HepG2 (cell line): ENCODE measurements around the gene DNAL4. TPM values are rescaled to one million over a fixed set of nuclear protein-coding genes. Genes with fewer than 3 reads are reported as not detected.

ENCODE experiments used
- ATAC-seq: fragments of 200-7000 bp; cut with Tn5 transposase; 3 replicates; pipeline ENCODE4 v1.9.1; 2020; ENCODE audit warnings: mild to moderate bottlenecking, moderate library complexity
- BruUV-seq: library from RNA; stranded (reverse); fragments of 400-500 nt; replicated peaks from 2 replicates; lab custom pipeline; 2021; lab: Mats Ljungman, UMichigan
- CTCF ChIA-PET: fragments of 300-600 bp; formaldehyde crosslinking; extraction: SDS; loops from one replicate; lab custom pipeline; 2021; ENCODE audit warnings: low total read pairs, inconsistent platforms, low intra/inter-chr PET ratio; lab: Yijun Ruan, JAX
- POLR2A ChIA-PET: fragments of 350-600 bp; sonication (Branson Sonifier 250); formaldehyde crosslinking; loops from one replicate; lab custom pipeline; 2020; ENCODE audit warnings: antibody characterized with exemption, inconsistent platforms; lab: Yijun Ruan, JAX
- DNase-seq: peaks from one replicate; pipeline ENCODE4 v3.0.0-alpha.2; 2015; ENCODE audit warnings: low spot score
- FAIRE-seq: peaks from 3 replicates; lab custom pipeline; 2011; peaks lifted over from hg19 to GRCh38; lab: Jason Lieb, UNC
- H2AFZ ChIP-seq: one replicate; pipeline ENCODE4 v1.6.1; 2011; ENCODE audit warnings: low read length, inconsistent platforms
- H3K27ac ChIP-seq: fragments of 300-600 bp; 3 replicates; pipeline ENCODE4 v1.8.0; 2011; ENCODE audit warnings: mixed run types, mild to moderate bottlenecking, mixed read lengths, low read length, inconsistent platforms; ENCODE audit not compliant: insufficient read depth; ENCODE audit errors: extremely low read length
- H3K27me3 ChIP-seq, 2 experiments: fragments of 200-600 bp in 1 of 2; 2 replicates in 1 of 2; 3 replicates in 1 of 2; pipeline versions ENCODE4 v1.6.0 to v1.8.0; 2011; ENCODE audit warnings: low read length in 2 of 2, mild to moderate bottlenecking in 2 of 2, moderate library complexity in 2 of 2, inconsistent platforms in 1 of 2; ENCODE audit not compliant: insufficient read depth in 2 of 2, control insufficient read depth in 1 of 2
- H3K36me3 ChIP-seq, 2 experiments: fragments of 200-600 bp in 1 of 2; replicated peaks in 1 of 2; 2 replicates in 1 of 2; 3 replicates in 1 of 2; pipeline versions ENCODE4 v1.5.1 to v1.8.0; 2011; ENCODE audit warnings: low read length in 2 of 2, inconsistent platforms in 1 of 2; ENCODE audit not compliant: insufficient read depth in 2 of 2, control insufficient read depth in 1 of 2
- H3K4me1 ChIP-seq: 2 replicates; pipeline ENCODE4 v1.5.1; 2012; ENCODE audit warnings: low read length, inconsistent platforms; ENCODE audit not compliant: insufficient read depth
- H3K4me2 ChIP-seq: 2 replicates; pipeline ENCODE4 v1.6.0; 2011; ENCODE audit warnings: low read depth, low read length, inconsistent platforms
- H3K4me3 ChIP-seq, 3 experiments: fragments of 200-600 bp in 1 of 3; sonication (generic), shearing (Covaris generic) in 1 of 3; replicated peaks in 1 of 3; 2 replicates each; pipeline ENCODE4 v1.5.1; 2011 to 2016; ENCODE audit warnings: low read length in 3 of 3, inconsistent platforms in 2 of 3, low read depth in 2 of 3, mild to moderate bottlenecking in 2 of 3, control low read depth in 1 of 3, mixed read lengths in 1 of 3; ENCODE audit not compliant: insufficient read depth in 1 of 3
- H3K79me2 ChIP-seq: one replicate; pipeline ENCODE4 v1.6.1; 2011; ENCODE audit warnings: low read length, inconsistent platforms; ENCODE audit not compliant: insufficient read depth
- H3K9ac ChIP-seq: 2 replicates; pipeline ENCODE4 v1.6.0; 2011; ENCODE audit warnings: mild to moderate bottlenecking, low read depth, low read length, inconsistent platforms; ENCODE audit not compliant: insufficient read depth
- H3K9me3 ChIP-seq: 2 replicates; pipeline ENCODE4 v1.5.1; 2012; ENCODE audit warnings: mild to moderate bottlenecking, low read length
- H4K20me1 ChIP-seq: 2 replicates; pipeline ENCODE4 v1.6.0; 2011; ENCODE audit warnings: inconsistent platforms, mild to moderate bottlenecking, low read length, moderate library complexity; ENCODE audit not compliant: insufficient read depth
- ATRX ChIP-seq: sonication (generic); formaldehyde crosslinking; IDR thresholded peaks from 2 replicates; pipeline ENCODE4 v1.4.0; 2020; ENCODE audit warnings: missing genetic modification reagents, borderline replicate concordance
- BCLAF1 ChIP-seq: fragments of 450-650 bp; IDR thresholded peaks from 2 replicates; pipeline ENCODE4 v1.6.1; 2017; ENCODE audit warnings: mild to moderate bottlenecking
- TFDP1 ChIP-seq: IDR thresholded peaks from 2 replicates; pipeline ENCODE4 v1.6.1; 2016; ENCODE audit warnings: missing compliant biosample characterization, missing genetic modification reagents, borderline replicate concordance
- ZNF629 ChIP-seq: sonication (generic); formaldehyde crosslinking; conservative IDR thresholded peaks from 2 replicates; pipeline ENCODE4 v1.5.0; 2020; ENCODE audit warnings: missing genetic modification reagents
- ZSCAN29 ChIP-seq: sonication (generic); formaldehyde crosslinking; conservative IDR thresholded peaks from 2 replicates; pipeline ENCODE4 v1.4.0; 2020; ENCODE audit warnings: mild to moderate bottlenecking, missing genetic modification reagents
- WGBS: methylation state at CpG from one replicate; pipeline ENCODE4 v1.1.6; 2017; ENCODE audit warnings: low lambda C conversion rate; 5-methylcytosine and 5-hydroxymethylcytosine counted together
- in situ Hi-C: cut with HindIII; loops from 2 replicates; pipeline ENCODE4 v1.10.0; 2017; ENCODE audit warnings: low pct_unique_long_range_greater_than_20kb; ENCODE audit not compliant: extremely low pct_ligation_motif_present
- intact Hi-C: fragments of 100-400 bp; cut with micrococcal nuclease; formaldehyde crosslinking; loops from one replicate; pipeline ENCODE4 v1.10.0; 2022; ENCODE audit not compliant: unreplicated experiment
- polyA plus RNA-seq, 8 experiments: library from polyadenylated mRNA; depleted of rRNA in 3 of 8; stranded (reverse) in 7 of 8; unstranded in 1 of 8; fragments of >200 nt; fragmentation: Illumina TruSeq in 4 of 8; extraction: Trizol in 4 of 8; gene quantifications; 2 replicates each; pipeline versions ENCODE4 v1.2.1 to v1.2.3, GENCODE V29; 2011 to 2016; ENCODE audit warnings: low read depth in 4 of 8, missing spikeins in 1 of 8, mixed read lengths in 1 of 8; ENCODE audit not compliant: insufficient read depth in 1 of 8
- total RNA-seq, 5 experiments: library from RNA; depleted of rRNA; stranded (reverse); fragments of >200 nt; fragmentation: Illumina TruSeq; extraction: Trizol; gene quantifications; 2 replicates each; pipeline ENCODE4 v1.2.3, GENCODE V29; 2016; ENCODE audit warnings: low read depth in 1 of 5

DNAL4 gene
- total and polyA plus RNA-seq, 2 of the 13 experiments (the other 11 are each of a cell fraction or from before 2014, with no cell fraction given), result 8.0 to 10.7 TPM

- H2AFZ ChIP-seq, result no peak overlapping the region
- no peak for DNase-seq
- H3K79me2 ChIP-seq, result no peaks in the 10 kb centered on the region
- ChIA-PET POLR2A (no interaction called here), CTCF (no interaction called here)
- H3K27ac ChIP-seq, result no peak overlapping the region
- intact Hi-C loops, result no loop called here
- no peak overlapping the region for H3K9ac ChIP-seq
- H4K20me1 ChIP-seq, result no peaks in the 10 kb centered on the region
- H3K9me3 ChIP-seq, result no peaks in the 10 kb centered on the region
- no peaks in the 10 kb centered on the region for H3K27me3 ChIP-seq
- ATAC-seq, result no peak
- in situ Hi-C loops, result no loop called here
- H3K4me3 ChIP-seq, result no peak overlapping the region
- no peak for FAIRE-seq
- no peaks in the 10 kb centered on the region for H3K4me1 ChIP-seq
- no peak for TF ChIP-seq ATRX (CRISPR knock-in tag)
- TF ChIP-seq BCLAF1, result no peak
- TF ChIP-seq ZNF629 (CRISPR knock-in tag), result peak; percentile 76
- no peak for TF ChIP-seq ZSCAN29
- BruUV-seq, result no TSS peak
- H3K4me2 ChIP-seq, result no peak overlapping the region
- no peaks in the 10 kb centered on the region for H3K36me3 ChIP-seq
Measured at GRCh38 chr22:38827510-38827909, 33.6 kb upstream of the DNAL4 start.

- POLR2A ChIA-PET, result no interaction called here
- intact Hi-C loops, result no loop called here
- no TSS peak for BruUV-seq
Measured at GRCh38 chr22:38826801-38827200, 32.9 kb upstream of the DNAL4 start.

More at GRCh38 chr22:38826801-38827200, 32.9 kb upstream of the DNAL4 start:
- no peak for TF ChIP-seq TFDP1 (CRISPR knock-in tag)
- no peak overlapping the region for H3K4me3 ChIP-seq
- H4K20me1 ChIP-seq, result no peaks in the 10 kb centered on the region
- FAIRE-seq, result no peak
- no peaks in the 10 kb centered on the region for H3K9me3 ChIP-seq
- no peaks in the 10 kb centered on the region for H3K4me1 ChIP-seq
- H3K4me2 ChIP-seq, result no peak overlapping the region
- H3K79me2 ChIP-seq, result no peaks in the 10 kb centered on the region
- H2AFZ ChIP-seq, result no peak overlapping the region
- H3K27me3 ChIP-seq, result no peaks in the 10 kb centered on the region
- DNase-seq, result no peak
- no peak overlapping the region for H3K27ac ChIP-seq
- H3K36me3 ChIP-seq, result no peaks in the 10 kb centered on the region
- 73% methylated on average over 1 of the region's 5 CpGs for WGBS
- H3K9ac ChIP-seq, result no peak overlapping the region
- ATAC-seq, result no peak
- in situ Hi-C loops, result no loop called here
- CTCF ChIA-PET, result no interaction called here
